HepG2 (cell line): ENCODE measurements around the gene MEGF6. TPM values are rescaled to one million over a fixed set of nuclear protein-coding genes. Genes with fewer than 3 reads are reported as not detected.
A peak's percentile ranks its signal among the peaks of the same experiment; 100 is the strongest.

Experiments used
- CEBPG ChIP-seq: IDR thresholded peaks from 2 replicates; pipeline ENCODE4 v1.6.1; 2016
- CHD2 ChIP-seq: IDR thresholded peaks from 2 replicates; pipeline ENCODE4 v1.6.1; 2011; ENCODE audit warnings: low read depth, low read length, improper control_type of control experiment
- PCBP2 ChIP-seq: fragments of 200-400 bp; formaldehyde crosslinking; optimal IDR thresholded peaks from 2 replicates; pipeline ENCODE3; 2018; ENCODE audit warnings: low read length, low read depth; ENCODE audit not compliant: poor library complexity, severe bottlenecking
- RBM22 ChIP-seq: fragments of 200-400 bp; formaldehyde crosslinking; optimal IDR thresholded peaks from 2 replicates; pipeline ENCODE3; 2017; ENCODE audit warnings: mild to moderate bottlenecking, low read length, moderate library complexity
- TBX3 ChIP-seq: fragments of 450-650 bp; IDR thresholded peaks from 2 replicates; pipeline ENCODE4 v1.6.1; 2017; ENCODE audit warnings: antibody characterized with exemption, mild to moderate bottlenecking, inconsistent platforms, borderline replicate concordance
- ZFY ChIP-seq: sonication (generic); formaldehyde crosslinking; IDR thresholded peaks from 2 replicates; pipeline ENCODE4 v1.4.0; 2020; ENCODE audit warnings: missing genetic modification reagents
- ZMAT3 ChIP-seq: sonication (generic); formaldehyde crosslinking; conservative IDR thresholded peaks from 2 replicates; pipeline ENCODE4 v1.7.0; 2021; ENCODE audit warnings: missing genetic modification reagents
- ZNF263 ChIP-seq: sonication (generic); formaldehyde crosslinking; IDR thresholded peaks from 2 replicates; pipeline ENCODE4 v1.4.0; 2020; ENCODE audit warnings: missing genetic modification reagents
- ZNF530 ChIP-seq: sonication (generic); formaldehyde crosslinking; IDR thresholded peaks from 2 replicates; pipeline ENCODE4 v1.5.0; 2020; ENCODE audit warnings: low read depth, mild to moderate bottlenecking, missing genetic modification reagents
- ZNF589 ChIP-seq: sonication (generic); formaldehyde crosslinking; conservative IDR thresholded peaks from 2 replicates; pipeline ENCODE4 v1.8.0; 2022; ENCODE audit warnings: mild to moderate bottlenecking, moderate library complexity, missing genetic modification reagents
- ZNF678 ChIP-seq: sonication (generic); formaldehyde crosslinking; IDR thresholded peaks from 2 replicates; pipeline ENCODE4 v1.4.0; 2020; ENCODE audit warnings: mild to moderate bottlenecking, missing genetic modification reagents
- ZNF781 ChIP-seq: sonication (generic); formaldehyde crosslinking; IDR thresholded peaks from 2 replicates; pipeline ENCODE4 v1.5.1; 2020; ENCODE audit warnings: borderline replicate concordance, mild to moderate bottlenecking, missing genetic modification reagents; ENCODE audit errors: not compliant biosample characterization
- polyA plus RNA-seq, 8 experiments: library from polyadenylated mRNA; depleted of rRNA in 3 of 8; stranded (reverse) in 7 of 8; unstranded in 1 of 8; fragments of >200 nt; fragmentation: Illumina TruSeq in 4 of 8; extraction: Trizol in 4 of 8; gene quantifications; 2 replicates each; pipeline versions ENCODE4 v1.2.1 to v1.2.3, GENCODE V29; 2011 to 2016; ENCODE audit warnings: low read depth in 4 of 8, missing spikeins in 1 of 8, mixed read lengths in 1 of 8; ENCODE audit not compliant: insufficient read depth in 1 of 8
- total RNA-seq, 5 experiments: library from RNA; depleted of rRNA; stranded (reverse); fragments of >200 nt; fragmentation: Illumina TruSeq; extraction: Trizol; gene quantifications; 2 replicates each; pipeline ENCODE4 v1.2.3, GENCODE V29; 2016; ENCODE audit warnings: low read depth in 1 of 5
- TF ChIP-seq, protein P1 (sequence below): IDR thresholded peaks from 2 replicates; pipeline ENCODE4 v1.6.1; 2012; ENCODE audit warnings: low read length, improper control_type of control experiment
- TF ChIP-seq, protein P2 (sequence below): sonication (generic); formaldehyde crosslinking; IDR thresholded peaks from 2 replicates; pipeline ENCODE4 v1.8.1; 2023; ENCODE audit warnings: missing genetic modification reagents, mild to moderate bottlenecking, borderline replicate concordance
- TF ChIP-seq, protein P3 (sequence below): IDR thresholded peaks from 2 replicates; pipeline ENCODE4 v1.6.1; 2016; ENCODE audit warnings: missing compliant biosample characterization, missing genetic modification reagents, borderline replicate concordance
- TF ChIP-seq, protein P4 (sequence below): sonication (generic); formaldehyde crosslinking; IDR thresholded peaks from 2 replicates; pipeline ENCODE4 v1.5.1; 2020; ENCODE audit warnings: missing genetic modification reagents, mild to moderate bottlenecking, borderline replicate concordance
- TF ChIP-seq, protein P5 (sequence below): sonication (generic); formaldehyde crosslinking; IDR thresholded peaks from 2 replicates; pipeline ENCODE4 v1.8.1; 2023; ENCODE audit warnings: mild to moderate bottlenecking, missing genetic modification reagents
- TF ChIP-seq, protein P6 (sequence below): sonication (generic); formaldehyde crosslinking; IDR thresholded peaks from 2 replicates; pipeline ENCODE4 v1.4.0; 2020; ENCODE audit warnings: missing genetic modification reagents

Gene MEGF6
- total and polyA plus RNA-seq, 2 of the 13 experiments (the other 11 are each of a cell fraction or from before 2014, with no cell fraction given): 1.9 TPM

DNA sequence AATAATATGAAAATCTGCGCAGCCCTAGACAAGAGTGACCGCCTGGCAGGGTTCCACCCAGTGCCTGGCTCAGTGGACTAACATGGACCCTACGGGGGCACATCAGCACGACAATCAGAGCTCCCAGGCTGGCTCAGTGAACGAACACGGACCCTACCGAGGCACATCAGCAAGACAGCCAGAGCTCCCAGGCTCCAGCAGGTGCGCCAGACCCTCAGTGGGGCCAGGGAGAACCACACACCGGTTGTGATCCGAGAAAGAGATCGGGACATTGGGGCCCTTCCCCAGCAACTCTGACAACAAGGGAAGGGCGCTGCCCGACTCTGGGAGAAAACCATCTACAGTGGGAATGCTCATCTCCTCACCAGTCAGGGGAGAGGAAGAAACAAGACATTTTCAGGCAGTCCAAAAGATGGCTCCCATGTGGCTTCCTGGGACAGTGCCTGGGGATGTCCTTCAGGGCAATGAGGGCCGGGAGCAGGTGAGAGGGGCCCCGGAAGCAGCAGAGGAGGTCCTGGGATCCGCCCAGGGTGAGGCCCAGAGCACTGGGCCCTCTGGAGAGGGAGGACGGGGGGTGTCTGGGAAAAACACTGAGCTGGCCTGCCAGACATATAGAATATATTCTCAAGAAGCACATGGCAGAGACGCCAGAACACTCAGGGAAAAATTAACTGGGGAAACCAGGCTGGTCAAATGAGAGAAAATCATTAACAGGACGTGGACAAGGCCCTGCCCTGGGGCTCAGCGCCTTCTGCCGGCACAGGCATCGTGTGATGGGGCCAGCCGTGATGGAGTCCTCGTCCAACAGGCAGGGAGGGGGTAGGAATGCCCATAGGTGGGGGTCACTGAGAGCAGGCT is 152.0 kb downstream of the MEGF6 start (continued):
- TF ChIP-seq, protein P1, sequence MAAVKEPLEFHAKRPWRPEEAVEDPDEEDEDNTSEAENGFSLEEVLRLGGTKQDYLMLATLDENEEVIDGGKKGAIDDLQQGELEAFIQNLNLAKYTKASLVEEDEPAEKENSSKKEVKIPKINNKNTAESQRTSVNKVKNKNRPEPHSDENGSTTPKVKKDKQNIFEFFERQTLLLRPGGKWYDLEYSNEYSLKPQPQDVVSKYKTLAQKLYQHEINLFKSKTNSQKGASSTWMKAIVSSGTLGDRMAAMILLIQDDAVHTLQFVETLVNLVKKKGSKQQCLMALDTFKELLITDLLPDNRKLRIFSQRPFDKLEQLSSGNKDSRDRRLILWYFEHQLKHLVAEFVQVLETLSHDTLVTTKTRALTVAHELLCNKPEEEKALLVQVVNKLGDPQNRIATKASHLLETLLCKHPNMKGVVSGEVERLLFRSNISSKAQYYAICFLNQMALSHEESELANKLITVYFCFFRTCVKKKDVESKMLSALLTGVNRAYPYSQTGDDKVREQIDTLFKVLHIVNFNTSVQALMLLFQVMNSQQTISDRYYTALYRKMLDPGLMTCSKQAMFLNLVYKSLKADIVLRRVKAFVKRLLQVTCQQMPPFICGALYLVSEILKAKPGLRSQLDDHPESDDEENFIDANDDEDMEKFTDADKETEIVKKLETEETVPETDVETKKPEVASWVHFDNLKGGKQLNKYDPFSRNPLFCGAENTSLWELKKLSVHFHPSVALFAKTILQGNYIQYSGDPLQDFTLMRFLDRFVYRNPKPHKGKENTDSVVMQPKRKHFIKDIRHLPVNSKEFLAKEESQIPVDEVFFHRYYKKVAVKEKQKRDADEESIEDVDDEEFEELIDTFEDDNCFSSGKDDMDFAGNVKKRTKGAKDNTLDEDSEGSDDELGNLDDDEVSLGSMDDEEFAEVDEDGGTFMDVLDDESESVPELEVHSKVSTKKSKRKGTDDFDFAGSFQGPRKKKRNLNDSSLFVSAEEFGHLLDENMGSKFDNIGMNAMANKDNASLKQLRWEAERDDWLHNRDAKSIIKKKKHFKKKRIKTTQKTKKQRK: no peak
- TF ChIP-seq, protein P2, sequence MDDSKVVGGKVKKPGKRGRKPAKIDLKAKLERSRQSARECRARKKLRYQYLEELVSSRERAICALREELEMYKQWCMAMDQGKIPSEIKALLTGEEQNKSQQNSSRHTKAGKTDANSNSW (CRISPR knock-in tag): no peak
- TF ChIP-seq, protein P3, sequence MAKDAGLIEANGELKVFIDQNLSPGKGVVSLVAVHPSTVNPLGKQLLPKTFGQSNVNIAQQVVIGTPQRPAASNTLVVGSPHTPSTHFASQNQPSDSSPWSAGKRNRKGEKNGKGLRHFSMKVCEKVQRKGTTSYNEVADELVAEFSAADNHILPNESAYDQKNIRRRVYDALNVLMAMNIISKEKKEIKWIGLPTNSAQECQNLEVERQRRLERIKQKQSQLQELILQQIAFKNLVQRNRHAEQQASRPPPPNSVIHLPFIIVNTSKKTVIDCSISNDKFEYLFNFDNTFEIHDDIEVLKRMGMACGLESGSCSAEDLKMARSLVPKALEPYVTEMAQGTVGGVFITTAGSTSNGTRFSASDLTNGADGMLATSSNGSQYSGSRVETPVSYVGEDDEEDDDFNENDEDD (CRISPR knock-in tag): peak; percentile 11; the same call in 1 of the 2 replicates
- TF ChIP-seq TBX3 (no peak), ZNF678 (no peak), ZNF781 (CRISPR knock-in tag) (peak; percentile 40), ZNF530 (no peak), RBM22 (peak; percentile 42), CEBPG (0 out of 2 replicates have a peak, but pooled peaks have one; percentile 4), ZFY (CRISPR knock-in tag) (peak; percentile 40; the same call in 1 of the 2 replicates), PCBP2 (no peak), ZNF589 (no peak), CHD2 (no peak), ZNF263 (CRISPR knock-in tag) (peak; percentile 93), ZMAT3 (CRISPR knock-in tag) (0 out of 2 replicates have a peak, but pooled peaks have one; percentile 6)
- TF ChIP-seq, protein P4, sequence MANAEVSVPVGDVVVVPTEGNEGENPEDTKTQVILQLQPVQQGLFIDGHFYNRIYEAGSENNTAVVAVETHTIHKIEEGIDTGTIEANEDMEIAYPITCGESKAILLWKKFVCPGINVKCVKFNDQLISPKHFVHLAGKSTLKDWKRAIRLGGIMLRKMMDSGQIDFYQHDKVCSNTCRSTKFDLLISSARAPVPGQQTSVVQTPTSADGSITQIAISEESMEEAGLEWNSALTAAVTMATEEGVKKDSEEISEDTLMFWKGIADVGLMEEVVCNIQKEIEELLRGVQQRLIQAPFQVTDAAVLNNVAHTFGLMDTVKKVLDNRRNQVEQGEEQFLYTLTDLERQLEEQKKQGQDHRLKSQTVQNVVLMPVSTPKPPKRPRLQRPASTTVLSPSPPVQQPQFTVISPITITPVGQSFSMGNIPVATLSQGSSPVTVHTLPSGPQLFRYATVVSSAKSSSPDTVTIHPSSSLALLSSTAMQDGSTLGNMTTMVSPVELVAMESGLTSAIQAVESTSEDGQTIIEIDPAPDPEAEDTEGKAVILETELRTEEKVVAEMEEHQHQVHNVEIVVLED (CRISPR knock-in tag): no peak
- TF ChIP-seq, protein P5, sequence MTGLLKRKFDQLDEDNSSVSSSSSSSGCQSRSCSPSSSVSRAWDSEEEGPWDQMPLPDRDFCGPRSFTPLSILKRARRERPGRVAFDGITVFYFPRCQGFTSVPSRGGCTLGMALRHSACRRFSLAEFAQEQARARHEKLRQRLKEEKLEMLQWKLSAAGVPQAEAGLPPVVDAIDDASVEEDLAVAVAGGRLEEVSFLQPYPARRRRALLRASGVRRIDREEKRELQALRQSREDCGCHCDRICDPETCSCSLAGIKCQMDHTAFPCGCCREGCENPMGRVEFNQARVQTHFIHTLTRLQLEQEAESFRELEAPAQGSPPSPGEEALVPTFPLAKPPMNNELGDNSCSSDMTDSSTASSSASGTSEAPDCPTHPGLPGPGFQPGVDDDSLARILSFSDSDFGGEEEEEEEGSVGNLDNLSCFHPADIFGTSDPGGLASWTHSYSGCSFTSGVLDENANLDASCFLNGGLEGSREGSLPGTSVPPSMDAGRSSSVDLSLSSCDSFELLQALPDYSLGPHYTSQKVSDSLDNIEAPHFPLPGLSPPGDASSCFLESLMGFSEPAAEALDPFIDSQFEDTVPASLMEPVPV: 0 out of 2 replicates have a peak, but pooled peaks have one; percentile 42
- TF ChIP-seq, protein P6, sequence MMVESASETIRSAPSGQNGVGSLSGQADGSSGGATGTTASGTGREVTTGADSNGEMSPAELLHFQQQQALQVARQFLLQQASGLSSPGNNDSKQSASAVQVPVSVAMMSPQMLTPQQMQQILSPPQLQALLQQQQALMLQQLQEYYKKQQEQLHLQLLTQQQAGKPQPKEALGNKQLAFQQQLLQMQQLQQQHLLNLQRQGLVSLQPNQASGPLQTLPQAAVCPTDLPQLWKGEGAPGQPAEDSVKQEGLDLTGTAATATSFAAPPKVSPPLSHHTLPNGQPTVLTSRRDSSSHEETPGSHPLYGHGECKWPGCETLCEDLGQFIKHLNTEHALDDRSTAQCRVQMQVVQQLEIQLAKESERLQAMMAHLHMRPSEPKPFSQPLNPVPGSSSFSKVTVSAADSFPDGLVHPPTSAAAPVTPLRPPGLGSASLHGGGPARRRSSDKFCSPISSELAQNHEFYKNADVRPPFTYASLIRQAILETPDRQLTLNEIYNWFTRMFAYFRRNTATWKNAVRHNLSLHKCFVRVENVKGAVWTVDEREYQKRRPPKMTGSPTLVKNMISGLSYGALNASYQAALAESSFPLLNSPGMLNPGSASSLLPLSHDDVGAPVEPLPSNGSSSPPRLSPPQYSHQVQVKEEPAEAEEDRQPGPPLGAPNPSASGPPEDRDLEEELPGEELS: 0 out of 2 replicates have a peak, but pooled peaks have one; percentile 8
